GM12875 (cell line): ENCODE results near the gene CCDC85B.
A peak's percentile ranks its signal among the peaks of the same experiment; 100 is the strongest.

ENCODE experiments used
- H3K4me3 ChIP-seq: one replicate; pipeline ENCODE4 v1.5.1; 2011; ENCODE audit warnings: low read depth, low read length, control low read depth
- CTCF ChIP-seq: IDR thresholded peaks from 2 replicates; pipeline ENCODE4 v1.5.1; 2011; ENCODE audit warnings: low read depth, mild to moderate bottlenecking, control low read depth, inconsistent platforms, low read length, moderate library complexity, borderline replicate concordance; ENCODE audit not compliant: insufficient read depth

CCDC85B gene

DNA sequence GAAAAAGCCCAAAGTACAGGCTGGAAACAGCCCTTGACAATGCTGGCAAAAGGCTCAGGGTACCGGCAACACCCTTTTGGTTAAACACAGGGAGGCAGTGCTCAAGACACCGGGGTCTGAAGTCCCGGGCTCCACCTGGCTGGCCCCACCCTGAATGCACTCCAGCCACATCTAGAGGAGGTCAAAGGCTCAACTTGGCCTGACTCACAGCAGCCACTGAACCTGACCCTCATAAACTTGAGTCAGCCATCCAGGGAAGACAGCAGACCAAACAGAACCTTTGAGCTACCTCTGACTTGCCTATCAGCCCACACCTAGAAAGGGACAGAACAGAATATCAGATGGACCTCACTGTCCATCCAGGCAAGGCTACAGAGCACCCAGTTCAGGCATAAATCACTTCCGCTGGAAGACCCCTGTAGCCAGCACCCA, 36.3 kb upstream of the CCDC85B start:
- H3K4me3 ChIP-seq, result no peak overlapping the region
- no peak for TF ChIP-seq CTCF

DNA sequence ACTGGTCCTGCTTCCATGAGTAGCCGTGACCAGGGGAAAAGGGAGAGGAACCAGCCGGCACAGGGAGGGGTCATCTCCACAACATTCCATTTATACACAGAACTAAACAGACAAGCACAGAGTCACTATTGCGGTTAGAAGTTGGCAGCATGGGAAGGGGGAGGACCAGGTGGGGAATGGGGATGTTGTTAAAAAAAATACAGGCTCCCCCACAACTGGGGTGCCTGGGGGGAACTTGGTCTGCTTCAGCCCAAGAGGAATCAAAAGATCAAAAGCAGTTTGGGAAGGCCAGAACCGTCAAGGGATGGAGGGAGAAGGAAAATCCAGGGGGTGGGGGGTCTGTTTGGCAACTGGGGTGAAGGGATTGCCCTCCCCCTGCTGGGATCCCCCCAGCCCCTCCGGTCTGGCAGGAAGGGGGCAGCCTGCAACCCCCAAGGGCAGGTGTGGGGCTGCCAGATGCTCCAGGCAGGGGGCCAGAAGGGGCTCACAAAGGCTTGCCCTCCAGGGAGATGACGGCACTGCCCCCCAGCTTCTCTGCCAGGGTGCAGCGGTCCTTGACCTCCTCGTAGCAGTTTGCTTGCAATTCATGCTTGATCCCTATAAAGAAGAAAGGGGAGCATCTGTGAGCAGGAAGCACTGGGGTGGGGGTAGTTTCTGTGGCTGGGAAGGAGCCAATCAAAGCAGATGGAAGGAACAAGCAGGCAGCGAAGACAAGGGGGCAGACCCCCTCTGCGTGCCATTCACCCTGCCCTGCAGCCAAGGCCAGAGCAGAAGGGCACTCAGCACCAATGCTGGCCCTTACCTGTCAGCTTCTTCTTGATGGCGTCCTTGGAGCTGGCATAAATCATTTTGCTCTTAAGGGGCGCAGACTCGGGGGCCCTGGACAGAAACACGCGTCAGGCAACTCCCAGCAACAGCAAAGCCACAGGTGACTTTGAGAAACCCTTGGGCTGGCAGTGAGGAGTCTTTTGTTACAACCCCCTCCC, 35.3 kb upstream of the CCDC85B start:
- H3K4me3 ChIP-seq, result no peak overlapping the region
- no peak for TF ChIP-seq CTCF

GRCh38 chr11:65855927-65856363, 34.5 kb upstream of the CCDC85B start:
- H3K4me3 ChIP-seq, result peak overlapping the region; percentile 93
- TF ChIP-seq CTCF, result no peak

DNA sequence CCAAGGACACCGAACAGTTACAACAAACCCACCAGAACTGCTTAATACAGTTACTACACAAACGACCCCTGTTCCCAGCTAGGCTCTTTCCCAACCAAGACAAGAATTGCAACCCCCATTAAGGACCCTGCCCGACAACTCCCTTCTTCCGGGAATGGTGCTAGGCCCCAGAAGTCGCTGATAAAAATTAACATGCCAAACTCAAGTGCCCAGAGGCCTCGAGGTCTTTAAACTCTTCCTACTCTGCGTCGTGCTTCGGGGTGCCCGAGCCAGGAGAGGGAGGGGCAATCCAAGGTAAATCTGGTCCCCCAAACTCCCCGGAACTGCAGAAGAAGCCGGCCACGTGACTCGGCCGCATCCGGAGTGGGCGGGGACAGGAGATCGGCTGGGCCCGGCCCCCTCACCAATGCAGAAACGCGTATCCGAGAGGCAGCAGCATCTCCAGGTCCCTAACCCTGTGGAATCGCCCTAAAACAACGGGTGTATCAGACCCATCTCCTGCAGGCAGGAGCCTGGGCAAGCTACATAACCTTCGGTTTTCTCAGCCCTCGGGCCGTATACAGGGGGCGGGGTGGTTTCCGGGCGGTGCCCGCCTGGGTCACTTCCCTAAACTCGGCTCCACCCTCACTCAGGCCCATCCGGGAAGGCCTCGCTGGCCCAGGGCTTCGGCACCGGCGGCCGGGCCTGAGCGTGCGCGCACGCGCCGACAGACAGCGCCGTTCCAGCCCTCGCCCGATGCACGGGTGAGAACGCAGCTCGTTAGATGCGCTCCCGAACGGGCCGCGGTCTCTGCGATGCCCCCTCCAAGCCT, 33.6 kb upstream of the CCDC85B start:
- TF ChIP-seq CTCF, result no peak
- H3K4me3 ChIP-seq, result peak overlapping the region; percentile 93

DNA sequence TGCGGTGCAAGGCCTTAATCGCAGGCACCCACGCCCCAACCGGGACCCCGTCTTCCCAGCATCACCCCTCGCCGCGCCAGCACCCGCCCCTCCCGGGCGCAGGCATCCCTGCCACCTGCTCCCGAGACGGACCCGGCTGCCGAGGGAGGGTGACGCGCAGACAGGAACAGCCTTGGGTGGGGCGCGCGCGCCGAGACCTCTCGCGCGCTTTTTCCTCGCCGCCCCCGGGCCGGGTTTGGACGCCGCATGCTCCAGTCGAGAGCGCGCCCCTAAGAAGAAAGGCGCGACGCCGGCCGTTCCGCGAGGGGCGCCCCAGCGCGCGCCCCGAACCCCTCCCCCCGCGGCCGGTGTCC, 33.0 kb upstream of the CCDC85B start:
- H3K4me3 ChIP-seq, result peak overlapping the region; percentile 93

More for the DNA sequence above, 33.0 kb upstream of the CCDC85B start:
- TF ChIP-seq CTCF, result no peak
